Vagina (tissue), 2 donors: ENCODE data around the gene SPATA16.

Source experiments
- CTCF ChIP-seq, 3 experiments: fragments of 450-650 bp in 2 of 3; fragments of 200-600 bp in 1 of 3; sonication (generic) in 1 of 3; IDR thresholded peaks; one replicate each; pipeline ENCODE4 v1.5.1; 2017 to 2019; ENCODE audit warnings: antibody characterized with exemption in 3 of 3, mild to moderate bottlenecking in 2 of 3, moderate library complexity in 2 of 3
- POLR2A ChIP-seq, 2 donors: fragments of 450-650 bp; IDR thresholded peaks; one replicate each; pipeline ENCODE4 v1.6.1; 2017; ENCODE audit warnings: antibody characterized with exemption in 2 of 2, mild to moderate bottlenecking in 2 of 2, moderate library complexity in 2 of 2
- POLR2AphosphoS5 ChIP-seq, 2 donors: sonication (generic); formaldehyde crosslinking; IDR thresholded peaks; one replicate each; pipeline ENCODE4 v1.9.0; 2017; ENCODE audit warnings: antibody characterized with exemption in 2 of 2, mild to moderate bottlenecking in 2 of 2, low read depth in 1 of 2; ENCODE audit not compliant: insufficient read depth in 1 of 2

DNA sequence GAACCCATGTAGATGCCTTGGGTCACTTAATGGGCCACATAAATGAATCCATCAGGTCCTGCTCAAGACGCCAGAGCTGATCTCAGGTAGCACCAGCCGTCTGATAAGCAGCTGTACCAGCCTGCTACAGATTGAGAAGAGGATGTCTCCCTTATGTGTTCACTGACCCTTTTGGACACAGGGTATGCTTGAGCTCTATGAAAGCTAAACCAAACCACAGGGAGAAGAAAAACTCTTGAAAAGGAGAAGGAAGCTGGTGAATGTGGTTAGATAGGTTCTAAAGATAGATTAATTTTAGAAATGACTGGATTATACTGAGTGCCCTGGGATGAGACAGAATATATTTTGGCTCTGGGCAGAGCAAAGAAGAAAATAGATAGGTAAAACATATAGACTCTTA, 187.5 kb downstream of the SPATA16 start:
- TF ChIP-seq CTCF (IDR thresholded peaks at IDR 0.05): no peak
- no peak for TF ChIP-seq POLR2A (IDR thresholded peaks at IDR 0.05)
- TF ChIP-seq POLR2AphosphoS5 (IDR thresholded peaks at IDR 0.05; ENCODE audit: insufficient read depth in 1 of 2, low read depth in 1 of 2): no peak
